ENCODE data around the gene SCO1.

Gene SCO1

DNA sequence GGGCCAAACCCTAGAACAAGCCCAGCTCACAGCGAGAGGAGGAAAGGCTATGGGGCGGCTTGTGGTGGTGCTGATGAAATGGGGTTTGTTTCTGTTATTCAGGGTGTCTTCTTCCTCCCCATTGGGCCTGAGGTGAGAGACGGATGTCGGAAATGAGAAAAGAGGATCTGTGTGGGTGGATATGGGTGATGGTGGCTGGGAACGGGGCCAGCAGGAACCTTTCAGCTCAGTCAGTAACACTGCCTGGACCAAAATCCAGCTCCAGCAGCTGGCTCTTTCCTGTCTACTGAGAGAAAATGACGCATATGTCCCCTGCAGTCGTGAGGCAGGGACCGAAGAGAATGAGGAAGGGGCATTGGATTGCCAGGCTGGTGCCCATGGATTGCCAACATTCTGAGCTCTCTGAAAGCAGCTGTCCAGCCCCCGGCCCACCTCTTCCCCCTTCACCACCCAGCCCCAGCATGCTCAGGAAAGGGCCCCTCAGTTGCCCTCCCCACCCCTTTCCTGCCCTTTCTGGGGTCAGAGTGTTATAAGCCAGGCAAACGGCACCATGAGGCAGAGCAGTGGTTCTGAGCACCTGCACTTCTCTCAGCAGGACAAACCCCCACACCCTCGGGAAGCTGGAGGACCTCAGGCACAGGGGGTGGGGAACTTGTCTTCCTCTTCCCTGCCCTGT lies 44.2 kb downstream of the SCO1 start:
- FAIRE-seq, result no peak

DNA sequence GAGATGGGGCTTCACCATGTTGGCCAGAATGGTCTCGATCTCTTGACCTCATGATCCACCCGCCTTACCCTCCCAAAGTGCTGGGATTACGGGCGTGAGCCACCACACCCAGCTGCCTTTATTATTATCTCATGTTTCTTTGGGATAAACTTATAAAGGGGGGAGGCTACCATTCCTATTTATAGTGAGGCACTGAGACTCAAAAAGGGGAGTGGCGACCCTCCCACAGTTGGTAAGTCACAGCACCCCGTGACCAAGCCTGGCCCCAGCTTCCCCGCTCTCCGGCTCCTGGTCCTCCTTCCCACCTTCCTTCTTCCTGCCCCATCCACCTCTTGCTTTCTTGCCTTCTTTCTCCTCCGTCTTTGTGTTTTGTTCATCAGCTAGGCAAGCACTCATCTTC lies 45.4 kb downstream of the SCO1 start:
- FAIRE-seq, result no peak

- no peak for FAIRE-seq
Observed at GRCh38 chr17:10649602-10650001, 47.7 kb downstream of the SCO1 start.

- FAIRE-seq, result no peak
Observed at GRCh38 chr17:10648956-10649355, 48.4 kb downstream of the SCO1 start.

DNA sequence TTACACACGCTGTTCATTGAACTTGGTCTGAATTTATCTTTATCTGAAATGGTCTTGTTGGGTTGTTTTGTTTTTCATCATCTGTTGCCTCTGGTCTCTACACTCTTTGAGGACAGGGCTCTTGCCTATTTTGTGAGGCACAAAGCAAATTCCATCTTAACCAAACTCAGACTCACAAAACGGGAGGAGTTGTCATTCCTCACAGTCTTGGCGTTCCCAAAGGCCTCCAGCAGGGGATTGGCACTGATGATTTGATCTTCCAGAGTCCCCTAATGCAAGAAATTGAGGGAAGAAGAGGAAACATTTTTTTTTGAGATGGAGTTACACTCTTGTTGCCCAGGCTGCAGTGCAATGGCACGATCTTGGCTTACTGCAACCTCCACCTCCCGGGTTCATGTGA lies 49.0 kb downstream of the SCO1 start:
- FAIRE-seq, result no peak

DNA sequence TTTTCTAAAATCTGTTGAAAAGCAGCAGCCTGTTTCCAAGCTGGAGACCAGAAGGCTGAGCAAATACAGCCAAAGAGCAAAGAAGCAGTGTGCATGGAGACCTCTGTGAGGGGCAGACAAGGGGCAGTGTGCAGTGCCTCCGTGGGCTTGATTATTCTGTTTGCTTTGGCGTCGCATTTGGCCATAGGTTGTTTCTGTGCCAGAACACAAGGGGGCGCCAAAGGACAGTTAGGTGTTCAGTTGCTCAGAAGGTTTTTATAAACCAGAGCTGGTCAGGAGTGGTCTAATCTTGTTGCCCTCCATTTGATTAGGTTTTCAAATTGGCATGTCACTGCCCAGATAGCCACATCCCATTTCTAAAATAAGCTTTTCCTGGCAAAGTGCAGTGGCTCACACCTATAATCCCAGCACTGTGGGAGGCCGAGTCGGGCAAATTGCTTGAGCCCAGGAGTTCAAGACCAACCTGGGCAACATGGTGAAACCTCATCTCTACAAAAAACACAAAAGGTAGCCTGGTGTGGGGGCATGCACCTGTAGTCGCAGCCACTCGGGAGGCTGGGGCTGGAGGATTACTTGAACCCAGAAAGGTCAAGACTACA lies 50.8 kb downstream of the SCO1 start:
- no peak for FAIRE-seq

DNA sequence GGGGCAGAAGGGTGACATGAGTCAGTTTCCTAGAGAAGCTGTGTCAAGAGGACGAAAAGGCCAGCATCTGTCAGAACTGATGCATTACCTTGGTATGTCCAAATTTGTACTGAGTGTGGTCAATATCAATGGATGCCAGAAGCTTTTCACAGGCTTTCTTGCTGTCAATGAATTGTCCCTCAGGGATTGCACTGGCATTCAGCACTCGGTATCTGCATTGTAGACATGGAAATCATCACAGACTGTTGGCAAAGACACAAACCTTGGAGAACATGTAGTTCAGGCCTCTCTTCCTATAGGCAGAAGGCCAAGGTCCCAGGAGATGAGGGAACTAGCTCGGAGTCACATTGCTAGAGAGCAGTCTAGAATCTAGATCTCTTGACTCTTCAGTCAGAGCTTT lies 56.9 kb downstream of the SCO1 start:
- no peak for FAIRE-seq

DNA sequence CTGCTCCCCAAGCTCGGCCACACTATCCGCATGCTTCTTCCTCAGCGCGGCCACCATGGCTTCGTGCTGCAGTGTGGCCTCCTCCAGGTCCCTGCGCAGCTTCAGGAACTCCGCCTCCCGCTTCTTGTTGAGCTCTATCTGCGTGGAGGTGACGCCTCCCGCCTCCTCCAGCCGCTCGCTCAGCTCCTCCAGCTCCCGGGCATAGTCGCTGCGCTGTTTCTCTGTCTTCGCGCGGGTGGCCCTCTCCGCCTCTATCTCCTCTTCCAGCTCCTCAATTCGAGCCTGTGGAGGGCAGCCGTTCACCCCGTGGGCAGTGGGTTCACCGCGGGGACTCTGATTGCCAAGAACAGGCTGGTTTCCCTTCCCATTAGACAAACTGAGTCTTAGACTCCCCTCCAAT lies 59.2 kb downstream of the SCO1 start:
- FAIRE-seq, result no peak

DNA sequence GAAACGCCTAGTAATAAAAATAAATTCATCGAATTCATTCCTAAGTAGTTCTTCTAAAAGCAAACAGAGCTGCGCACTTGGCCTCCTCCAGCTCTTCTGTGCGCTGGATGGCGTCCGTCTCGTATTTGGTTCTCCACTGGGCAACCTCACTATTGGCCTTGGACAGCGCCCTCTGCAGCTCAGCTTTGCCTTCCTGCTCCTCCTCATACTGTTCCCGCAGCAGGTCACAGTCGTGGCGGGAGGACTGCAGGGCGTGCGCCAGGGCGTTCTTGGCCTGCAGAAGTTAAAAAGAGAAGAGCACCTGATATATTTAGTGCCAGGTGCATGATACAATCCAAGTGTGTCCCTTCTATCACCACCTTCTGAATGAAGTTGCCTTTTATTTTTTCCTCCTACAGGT lies 62.0 kb downstream of the SCO1 start:
- FAIRE-seq, result no peak

- FAIRE-seq, result no peak
Observed at GRCh38 chr17:10633738-10634379, 63.5 kb downstream of the SCO1 start.

GRCh38 chr17:10631701-10632100 lies 65.6 kb downstream of the SCO1 start:
- FAIRE-seq, result no peak

- FAIRE-seq, result no peak
Observed at GRCh38 chr17:10631048-10631700, 66.2 kb downstream of the SCO1 start.

GRCh38 chr17:10629706-10630105 lies 67.6 kb downstream of the SCO1 start:
- no peak for FAIRE-seq

DNA sequence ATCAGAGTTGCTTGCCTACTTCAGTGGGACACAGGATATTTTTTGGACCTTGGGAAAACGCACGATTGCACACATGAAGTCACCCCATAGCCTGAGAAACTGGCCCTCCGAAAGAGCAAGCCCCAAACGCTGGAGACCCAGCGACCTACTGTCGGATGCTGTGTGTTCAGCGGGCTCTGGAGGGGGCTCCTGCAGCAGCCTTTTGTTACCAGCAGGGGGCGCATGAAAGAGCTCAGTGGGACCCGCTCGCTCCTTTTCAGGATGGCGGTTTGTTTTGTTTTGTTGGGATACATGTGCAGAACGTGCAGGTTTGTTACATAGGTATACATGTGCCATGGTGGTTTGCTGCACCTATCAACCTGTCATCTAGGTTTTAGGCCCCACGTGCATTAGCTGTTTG lies 68.6 kb downstream of the SCO1 start:
- FAIRE-seq, result no peak

DNA sequence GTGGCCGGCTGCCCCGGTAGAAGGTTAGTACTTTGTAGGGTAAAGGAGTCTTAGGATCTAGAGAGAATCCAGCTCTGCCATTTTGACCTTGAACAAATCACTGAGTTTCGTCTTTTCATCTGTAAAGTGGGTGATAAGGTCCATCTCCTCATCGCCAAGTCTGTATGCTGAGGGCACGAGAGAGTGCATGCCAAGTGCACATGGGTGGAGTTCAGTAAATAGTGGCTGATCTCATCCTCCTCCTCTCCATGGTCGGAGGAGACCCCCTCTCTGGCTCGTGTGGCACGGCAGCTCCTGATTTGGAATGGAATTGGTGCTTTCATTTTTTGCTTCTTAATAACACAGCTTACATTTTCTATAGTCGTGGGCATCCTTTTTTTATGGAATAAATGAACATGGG lies 70.9 kb downstream of the SCO1 start:
- FAIRE-seq, result no peak

DNA sequence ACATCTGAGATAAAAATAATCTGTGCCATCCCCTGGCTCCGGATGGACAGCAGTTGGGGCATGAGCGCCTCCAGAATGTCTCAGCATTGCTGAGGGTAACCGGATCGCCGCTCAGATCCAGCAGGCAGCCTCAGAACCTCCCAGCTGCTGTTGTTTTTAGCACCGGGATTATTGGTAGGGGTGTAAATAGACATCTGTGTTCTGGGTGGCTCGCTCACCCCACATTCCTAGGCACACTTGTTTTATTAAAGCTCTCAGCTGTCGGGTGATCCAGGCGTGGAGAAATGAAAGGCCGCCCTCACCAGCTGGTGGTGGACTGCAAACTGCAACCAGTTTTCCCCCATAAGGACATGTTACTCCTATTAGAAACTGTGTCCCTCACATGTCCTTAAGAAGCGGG lies 72.4 kb downstream of the SCO1 start:
- FAIRE-seq, result no peak

- no peak for FAIRE-seq
Observed at GRCh38 chr17:10623737-10624338, 73.5 kb downstream of the SCO1 start.

GRCh38 chr17:10622617-10623485 lies 74.5 kb downstream of the SCO1 start:
- FAIRE-seq, result no peak
